ENCODE results near the gene MRPL10.

Gene MRPL10

DNA sequence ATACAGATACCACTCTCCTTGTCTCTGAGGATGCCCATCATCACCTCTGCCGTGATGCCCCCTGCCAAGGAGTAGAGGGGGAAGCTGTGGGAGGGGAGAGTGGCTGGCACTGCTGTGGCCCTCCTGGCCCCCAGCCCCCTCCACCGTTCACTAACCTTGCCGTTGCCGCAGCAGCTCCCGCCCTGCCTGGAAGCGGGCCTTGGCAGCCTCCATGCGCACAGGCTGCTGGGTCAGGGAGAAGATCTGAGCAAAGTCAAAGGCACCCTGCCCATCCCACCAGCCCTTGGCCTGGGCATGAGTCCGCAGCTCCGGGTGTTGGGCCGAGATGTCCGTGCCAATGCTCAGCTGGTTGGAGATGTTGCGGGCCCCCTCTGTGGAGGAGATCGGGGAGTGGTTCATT is 7.3 kb upstream of the MRPL10 start:
- no peak for DNase-seq

DNA sequence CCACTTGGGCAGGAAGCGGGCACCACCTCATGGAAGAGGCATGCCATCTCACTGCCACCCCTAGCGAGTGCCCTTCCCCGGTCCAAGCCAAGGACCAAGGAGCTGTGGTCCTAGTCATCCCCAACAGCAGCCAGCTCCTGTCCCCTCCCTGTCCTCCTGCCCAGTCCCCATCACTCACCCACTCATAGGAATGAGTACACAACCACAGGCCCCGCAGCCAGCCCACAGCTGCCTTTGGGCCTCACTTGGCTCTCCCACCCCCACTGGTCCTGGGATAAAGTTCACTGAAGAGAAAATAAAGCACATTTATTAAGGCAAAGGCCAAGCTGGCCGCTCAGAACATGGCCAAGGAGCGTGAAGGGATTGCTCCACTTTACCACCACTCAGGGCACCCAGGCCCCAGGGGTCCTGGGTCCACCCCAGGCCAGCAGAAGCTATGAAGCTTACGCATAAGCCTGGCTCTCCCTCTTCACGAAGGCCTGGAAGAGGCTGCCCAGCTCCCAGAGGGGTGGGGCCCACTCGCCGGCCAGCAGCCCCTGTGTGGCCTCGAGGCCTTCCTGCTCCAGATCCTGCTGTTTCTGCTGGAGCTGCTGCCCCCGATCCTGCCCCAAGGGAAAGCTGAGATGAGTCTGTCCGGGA is 6.2 kb upstream of the MRPL10 start:
- no peak for DNase-seq

DNA sequence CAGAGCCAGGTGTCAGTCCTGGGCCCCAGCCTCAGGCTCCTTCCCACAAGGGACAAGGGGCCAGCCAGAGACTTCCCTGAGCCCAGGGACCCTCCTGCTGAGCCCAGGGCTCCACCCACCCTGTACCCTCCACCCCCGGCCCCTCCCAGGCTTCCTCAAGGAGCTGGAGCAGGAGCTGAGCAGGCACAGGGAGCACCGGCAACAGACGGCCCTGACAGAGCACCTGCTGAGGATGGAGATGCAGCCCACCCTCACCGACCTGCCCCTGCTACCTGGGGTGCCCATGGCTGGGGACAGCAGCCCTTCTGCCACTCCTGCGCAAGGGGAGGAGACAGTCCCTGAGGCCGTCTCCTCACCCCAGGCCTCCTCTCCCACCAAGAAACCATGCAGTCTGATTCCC is 5.3 kb upstream of the MRPL10 start:
- DNase-seq, result no peak

DNA sequence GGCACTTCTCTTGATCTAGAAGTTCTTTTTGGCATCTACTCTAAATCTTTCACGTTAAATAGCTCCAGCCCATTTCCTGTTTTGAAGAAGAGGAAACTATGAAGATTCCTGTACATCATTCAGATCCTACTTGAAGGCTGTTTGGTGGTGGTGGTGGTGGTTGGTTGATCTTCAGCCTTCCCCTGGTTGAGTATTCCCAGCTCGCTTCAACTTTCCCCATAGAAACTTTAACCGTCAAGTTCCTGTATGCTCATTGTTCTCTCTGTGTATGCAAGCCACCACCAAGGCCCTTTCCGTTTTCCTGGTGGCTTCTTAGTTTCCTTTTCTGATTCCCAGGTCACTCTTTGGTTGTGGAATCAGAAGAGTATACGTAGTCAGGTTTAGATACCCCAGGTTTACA is 3.4 kb upstream of the MRPL10 start:
- DNase-seq, result no peak

DNA sequence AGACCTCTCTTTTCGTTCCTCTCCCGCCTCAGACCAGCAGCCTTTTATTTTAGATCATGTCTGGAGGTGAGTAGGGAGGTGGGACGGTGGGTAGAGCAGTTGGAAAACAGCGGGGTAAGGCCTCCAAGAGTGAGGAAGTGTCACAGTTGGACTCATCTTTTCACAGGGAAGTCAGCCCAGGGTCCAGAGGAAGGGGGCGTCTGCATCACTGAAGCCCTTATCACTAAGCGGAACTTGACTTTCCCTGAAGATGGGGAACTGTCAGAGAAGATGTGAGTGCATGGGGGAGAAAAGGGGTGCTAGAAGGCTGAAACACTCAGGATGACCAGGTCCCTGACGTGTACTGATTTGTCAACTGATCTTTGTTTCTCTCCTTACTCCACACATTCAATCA is 590 bp upstream of the MRPL10 start:
- DNase-seq, result no peak

DNA sequence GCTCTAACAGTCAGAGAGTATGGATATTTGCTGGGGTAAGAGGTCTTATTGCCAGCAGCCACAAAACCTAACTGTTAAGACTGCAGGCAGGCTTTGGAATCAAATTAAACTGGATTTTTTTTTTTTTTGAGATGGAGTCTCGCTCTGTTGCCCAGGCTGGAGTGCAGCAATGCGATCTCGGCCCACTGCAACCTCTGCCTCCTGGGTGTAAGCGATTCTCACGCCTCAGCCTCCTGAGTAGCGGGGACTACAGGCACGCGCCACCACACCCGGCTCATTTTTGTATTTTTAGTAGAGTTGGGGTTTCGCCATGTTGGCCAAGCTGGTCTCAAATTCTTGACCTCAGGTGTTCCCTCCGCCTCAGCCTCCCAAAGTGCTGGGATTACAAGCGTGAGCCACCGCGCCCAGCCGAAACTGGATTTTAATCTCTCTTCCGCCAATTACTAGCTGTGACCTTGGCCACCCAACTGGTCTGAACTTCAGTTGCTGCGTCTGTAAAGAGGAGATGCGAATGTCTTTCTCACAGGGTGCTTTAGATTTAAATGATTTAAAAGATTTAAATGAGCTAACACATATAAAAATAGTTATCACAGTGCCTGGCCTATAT is 842 bp downstream of the MRPL10 start:
- no peak for DNase-seq

DNA sequence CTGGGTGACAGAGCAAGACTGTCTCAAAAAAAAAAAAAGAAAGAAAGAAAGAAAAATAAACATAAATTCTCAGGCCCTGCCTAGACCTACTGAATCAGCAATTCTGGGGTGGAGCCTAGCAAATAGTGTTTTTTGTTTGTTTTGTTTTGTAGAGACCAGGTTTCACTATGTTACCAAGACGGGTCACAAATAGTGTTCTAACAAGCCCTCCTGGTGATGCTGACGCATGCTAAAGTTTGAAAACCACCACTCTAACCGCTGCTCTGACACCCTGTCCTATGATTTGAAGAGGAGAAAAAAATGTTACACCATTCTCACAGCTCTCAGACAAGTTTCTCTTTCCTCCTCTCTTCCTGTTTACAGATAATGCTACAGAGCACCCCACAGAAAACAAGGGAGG is 1.5 kb downstream of the MRPL10 start:
- DNase-seq, result no peak

DNA sequence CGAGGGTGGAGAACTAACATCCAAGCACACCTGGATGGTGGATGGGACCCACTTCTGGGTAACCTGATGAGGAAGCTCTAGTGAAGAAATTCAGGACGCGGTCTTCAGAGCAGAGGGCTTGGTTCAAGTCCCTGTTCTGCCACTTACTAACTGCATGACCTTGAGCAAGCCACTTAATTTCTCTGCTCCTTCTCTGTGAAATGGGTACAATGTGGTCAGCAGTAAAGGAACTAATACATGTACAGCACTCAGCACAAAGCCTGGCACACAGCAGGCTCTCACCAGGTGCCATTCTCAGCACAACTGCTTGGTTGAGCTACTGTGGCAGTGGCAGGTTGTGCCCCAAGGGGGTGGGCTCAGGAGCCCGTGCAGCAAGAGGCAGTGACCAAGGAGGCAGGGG is 7.8 kb downstream of the MRPL10 start:
- DNase-seq, result no peak

DNA sequence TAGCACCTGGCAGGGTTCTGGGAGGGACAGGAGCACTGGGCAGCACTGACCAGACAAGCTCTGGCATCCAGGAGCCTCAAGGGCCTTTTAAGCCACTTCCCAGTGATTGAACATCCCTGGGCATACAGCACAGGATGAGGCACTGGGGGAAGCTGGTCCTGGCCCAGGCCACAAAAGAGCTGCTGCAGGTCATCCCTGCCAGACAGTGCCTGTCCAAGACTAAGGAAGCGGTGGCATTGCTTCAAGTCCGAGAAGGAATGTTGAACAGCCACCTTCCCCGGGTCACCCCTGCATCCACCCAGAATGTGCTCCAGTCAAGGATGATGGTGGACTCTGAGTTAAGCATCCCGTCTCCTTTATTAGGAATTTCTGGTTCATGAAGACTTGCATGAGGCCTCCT is 8.6 kb downstream of the MRPL10 start:
- DNase-seq, result no peak

DNA sequence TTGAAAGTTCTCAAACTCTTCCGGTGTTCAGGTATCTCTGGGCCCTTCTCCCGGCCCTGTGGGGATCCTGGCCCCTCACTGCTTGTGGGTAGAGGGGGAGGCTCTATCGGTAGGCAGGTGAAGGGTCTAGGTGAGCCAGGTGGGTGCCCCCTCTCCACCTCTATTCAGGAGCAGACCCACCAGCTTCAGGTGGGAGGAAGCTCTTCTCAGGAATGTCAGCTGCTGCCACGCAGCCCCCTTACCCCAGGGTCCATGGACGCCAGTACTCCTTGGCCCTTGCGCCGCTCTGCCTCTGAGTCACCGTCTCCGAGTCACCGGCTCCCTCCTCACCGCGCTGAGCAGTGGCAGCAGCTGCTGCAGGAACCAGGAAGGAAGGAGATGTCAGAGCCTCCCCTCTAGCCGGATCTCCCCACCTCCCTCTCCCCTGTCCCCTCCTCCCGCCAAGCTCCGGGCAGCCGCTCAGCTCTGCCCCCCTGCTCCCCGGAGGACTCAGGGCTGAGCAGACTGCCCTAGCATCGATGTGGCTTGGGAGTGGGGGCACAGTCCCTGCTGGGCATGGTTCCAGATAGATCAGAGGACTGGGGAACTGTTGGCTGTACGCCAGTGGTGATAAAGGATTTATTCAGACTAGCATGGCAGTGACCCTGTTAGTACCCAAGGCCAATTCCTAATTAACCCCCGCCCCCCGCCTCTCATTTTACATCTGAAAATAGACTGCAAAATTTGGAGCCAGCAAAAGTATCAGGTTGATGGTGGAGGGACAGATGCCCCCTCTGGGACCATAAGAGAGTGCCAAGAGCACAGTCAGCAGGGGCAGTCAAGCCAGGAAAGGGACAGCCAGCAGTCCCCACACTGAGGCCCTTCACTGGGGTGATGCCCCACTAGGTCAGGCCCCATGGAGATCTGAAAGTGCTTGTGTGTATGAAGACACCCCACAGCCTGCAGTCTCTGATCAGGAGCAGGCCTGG is 9.6 kb downstream of the MRPL10 start, which contains the start of gene OSBPL7:
Gene OSBPL7, minus strand, starts transcription at position 371 of the 968 bp plus-strand sequence. CDS start 1,516 bp downstream, outside the sequence.
- peak; percentile 65 for DNase-seq

DNA sequence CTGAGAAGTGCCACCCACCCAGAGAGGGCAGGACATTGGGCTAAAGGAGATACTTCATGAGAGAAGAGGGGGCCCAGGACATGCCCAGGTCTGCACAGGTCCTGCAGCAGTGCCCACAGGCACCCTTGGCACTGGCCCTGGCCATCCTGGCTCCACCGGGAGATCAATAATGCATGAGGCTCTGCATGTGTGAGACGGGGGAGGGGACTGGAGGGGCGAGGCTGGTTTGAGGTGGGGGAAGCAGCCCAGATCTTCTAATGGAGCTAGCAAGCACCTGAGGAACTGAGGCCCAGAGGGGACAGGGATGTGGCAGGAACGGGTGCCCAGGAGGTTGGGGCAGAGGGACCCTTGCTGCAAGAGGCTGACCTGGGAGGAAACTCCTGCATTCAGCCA is 10.3 kb downstream of the MRPL10 start:
- DNase-seq, result no peak

DNA sequence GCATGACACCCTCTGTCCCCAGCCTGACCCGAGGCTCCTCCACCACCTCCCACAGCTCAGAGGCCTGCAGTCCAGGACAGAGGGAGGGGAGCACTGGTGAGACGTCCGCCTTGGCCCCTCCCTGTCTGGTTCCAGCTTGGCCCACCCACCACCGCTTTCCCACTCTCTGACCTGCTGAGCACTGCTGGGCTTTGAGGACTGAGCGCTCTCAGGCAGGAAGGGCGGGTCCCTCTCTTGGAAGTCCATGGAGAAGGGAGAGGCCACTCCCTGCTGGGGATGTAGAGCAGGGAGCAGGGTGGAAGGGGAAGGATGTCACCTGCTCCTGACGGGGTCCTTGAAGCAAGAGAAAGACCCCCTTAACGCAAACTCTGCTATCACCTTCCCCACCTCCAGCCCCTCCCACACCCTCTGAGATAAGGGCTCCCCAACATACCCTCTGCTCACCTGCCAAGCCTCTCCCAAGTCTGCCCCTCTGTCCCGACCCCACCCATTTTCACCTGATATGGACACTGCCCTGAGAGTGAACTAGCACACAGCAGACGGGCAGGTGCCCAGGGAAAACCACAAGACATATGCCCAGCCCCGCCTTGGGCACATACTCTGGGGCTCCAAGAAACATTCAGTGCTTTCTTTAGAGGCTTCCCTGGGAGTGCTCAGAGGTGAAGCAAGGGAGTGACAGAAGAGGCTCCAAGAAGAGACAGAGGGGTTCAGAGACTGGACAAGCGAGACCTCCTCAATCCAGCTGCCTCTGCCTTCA is 11.1 kb downstream of the MRPL10 start:
- DNase-seq, result no peak

DNA sequence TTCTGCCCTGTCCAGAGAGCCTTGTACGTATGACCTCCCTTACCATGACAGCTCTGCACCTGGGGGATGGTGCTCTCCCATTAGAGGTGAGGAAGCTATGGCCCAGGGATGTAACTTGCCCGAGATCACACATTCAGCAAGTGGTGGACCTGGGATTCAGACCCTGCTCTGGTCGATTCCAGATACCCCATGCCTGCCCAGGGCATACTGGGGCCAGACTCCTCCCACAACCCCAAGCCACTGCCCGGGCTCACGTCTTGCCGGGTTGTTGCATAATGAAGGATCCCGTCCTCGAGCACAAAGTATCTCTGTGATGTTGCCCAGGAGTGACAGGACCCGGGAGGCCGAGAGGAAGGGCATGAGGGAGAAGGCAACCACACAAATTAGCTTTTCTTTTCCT is 11.9 kb downstream of the MRPL10 start:
- DNase-seq, result no peak

DNA sequence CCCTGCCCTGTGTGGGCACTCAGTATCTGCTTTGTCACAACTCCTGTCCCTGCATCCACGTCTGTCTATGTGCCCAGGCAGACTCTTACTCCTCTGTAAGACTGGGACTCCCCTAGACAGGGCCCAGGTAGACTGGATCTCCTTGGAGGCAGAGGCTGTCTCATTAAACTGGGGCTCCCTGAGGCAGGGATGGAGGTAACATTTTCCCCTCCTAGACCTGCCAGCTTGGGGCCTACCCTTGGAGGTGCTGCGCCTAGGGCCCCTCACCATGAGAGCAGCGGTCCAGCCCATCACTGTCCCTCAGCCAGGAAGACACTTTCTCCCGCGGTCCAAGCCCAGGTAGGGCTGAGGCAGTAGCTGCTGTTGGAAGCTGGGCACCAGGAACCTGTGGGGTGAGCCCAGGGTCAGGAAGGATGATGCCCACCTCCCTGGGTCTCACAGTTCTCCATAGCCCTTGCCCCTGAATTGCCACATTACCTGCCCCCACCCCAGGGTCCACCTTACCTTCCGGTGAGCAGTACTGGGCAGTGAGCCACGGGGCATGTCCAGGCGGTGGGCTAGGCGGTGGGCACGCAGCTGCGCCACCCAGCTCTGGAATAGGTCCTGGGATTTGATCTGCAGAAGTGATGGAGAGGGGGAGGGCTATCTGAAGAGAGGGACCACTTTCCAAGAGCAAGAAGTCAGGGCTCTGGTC is 13.2 kb downstream of the MRPL10 start:
- no peak for DNase-seq

DNA sequence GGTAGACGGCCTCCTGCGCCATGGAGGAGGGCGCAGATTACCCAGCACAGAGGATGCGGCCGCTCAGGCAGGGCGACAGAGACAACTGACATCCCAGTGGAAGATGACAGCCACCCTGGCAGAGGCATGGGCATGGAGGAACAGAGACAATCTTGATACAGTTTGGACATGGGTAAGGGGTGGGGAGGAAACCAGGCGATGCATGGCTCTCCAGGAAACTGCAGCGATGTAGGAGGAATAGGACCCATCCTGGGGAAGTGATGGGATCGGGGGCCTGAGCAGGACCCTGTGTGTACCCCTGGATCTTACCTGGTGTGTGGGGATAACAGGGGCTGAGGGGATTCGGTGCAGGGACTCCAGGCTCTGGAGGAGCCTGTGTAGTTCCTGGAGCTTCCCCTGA is 14.4 kb downstream of the MRPL10 start:
- DNase-seq, result no peak

DNA sequence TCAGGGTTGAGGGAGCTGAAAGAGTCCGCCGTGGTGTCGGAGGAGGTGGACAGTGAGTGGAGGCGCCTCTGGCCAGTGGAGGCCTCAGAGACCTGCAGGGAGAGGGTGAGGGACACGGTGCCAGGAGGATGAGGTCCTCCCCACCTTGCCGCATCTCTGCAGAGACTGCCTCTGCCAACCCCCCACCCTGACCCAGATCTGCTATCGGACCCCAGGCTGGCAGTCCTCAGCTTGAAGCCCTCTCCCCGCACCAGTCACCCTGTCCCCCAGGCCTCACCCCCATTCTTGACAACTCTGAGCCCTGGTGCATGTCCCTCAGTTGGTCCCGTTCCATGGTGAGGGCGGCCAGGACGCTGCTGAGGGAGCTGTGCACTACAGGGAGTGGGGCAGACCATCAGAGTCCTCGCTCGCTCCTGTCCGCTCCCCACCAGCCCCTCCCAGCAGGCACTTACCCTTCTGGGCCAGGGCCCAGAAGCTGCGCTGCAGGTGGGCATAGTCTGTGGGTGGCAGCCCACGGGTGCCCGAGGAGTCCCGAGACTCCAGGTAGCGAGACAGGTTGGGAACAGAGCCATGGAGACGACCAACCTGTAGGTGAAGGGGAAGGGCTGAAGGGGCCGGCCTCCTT is 15.1 kb downstream of the MRPL10 start:
- DNase-seq, result no peak

DNA sequence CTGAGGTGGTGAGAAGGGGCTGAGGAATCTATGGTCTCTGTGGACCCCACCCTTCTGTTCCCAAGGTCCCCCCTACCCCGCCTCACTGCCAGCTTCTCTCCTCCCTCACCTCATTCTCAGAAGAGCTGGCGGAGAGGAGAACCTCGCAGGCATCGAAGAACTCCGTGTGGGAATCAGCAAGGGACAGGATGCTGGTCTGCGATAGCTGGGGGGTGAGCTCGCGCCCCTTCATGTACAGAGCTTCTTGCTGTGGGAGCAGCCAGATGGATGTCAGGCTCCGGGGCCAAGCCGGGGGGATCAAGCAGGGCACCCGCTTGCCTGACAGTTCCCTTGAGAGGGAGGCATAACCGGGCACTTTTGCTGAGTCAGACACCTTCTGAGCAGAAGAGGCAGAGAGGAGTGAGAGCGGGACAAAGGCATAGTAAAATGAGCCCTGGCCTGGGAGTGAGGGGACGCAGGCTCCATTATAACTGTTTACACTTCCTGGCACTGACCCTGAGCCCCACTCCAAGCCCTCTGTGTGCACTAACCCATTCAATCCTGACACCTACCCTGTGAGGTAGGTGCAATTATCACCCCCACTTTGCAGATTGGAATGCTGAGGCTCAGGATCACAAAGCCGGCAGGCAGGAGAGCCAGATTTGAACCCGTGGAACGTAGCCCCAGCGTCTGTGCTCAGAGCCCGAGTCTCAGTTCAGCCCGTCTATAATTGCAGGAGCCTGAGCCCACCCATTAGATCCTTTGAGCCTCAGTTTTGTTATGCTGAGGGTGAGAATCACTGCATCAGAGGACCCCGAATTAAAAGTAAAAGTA is 16.0 kb downstream of the MRPL10 start:
- no peak for DNase-seq

DNA sequence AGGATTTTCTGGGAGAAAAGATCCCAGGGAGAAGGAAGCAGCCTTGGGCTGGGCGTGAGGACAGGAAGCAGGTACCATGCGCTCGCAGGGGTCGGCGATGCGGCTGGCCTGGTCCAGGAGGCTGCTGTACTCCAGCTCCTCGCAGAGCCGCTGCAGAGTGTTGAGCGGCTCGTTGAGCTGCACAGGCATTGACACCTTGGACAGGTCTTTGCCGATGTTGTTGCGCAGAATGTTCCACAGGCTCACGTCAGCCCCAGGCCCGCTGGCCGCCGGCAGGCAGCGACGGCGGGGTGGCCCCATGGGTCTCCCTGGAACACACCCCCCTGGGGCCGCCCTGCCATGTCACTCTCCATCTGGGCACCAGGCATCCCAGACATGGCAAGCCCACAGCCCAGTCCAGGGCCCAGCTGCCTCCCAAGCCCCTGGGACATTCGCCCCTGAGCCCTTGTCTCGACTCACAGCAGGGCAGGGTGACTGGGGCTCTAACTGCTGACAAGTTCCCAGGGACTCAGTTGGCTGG is 17.8 kb downstream of the MRPL10 start:
- no peak for DNase-seq

DNA sequence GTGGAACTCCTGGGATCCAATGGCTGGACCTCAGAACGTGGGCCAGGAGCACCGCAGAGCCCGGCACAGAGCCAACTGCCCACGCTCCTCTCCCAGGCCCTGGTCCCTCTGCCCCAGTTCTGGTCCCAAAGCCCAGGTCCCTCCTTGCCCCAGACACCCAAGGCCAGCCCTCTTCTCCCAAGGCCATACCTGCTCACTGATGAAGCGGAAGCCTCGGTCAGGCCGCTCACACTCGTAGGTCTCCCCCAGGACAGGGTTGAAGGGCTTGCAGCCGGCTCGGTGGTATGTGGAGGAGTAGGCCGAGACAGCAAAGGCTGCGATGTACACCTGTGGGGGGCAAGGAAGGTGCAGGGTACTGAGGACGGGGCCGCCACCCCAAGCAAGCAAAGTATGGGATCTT is 18.3 kb downstream of the MRPL10 start:
- DNase-seq, result no peak

DNA sequence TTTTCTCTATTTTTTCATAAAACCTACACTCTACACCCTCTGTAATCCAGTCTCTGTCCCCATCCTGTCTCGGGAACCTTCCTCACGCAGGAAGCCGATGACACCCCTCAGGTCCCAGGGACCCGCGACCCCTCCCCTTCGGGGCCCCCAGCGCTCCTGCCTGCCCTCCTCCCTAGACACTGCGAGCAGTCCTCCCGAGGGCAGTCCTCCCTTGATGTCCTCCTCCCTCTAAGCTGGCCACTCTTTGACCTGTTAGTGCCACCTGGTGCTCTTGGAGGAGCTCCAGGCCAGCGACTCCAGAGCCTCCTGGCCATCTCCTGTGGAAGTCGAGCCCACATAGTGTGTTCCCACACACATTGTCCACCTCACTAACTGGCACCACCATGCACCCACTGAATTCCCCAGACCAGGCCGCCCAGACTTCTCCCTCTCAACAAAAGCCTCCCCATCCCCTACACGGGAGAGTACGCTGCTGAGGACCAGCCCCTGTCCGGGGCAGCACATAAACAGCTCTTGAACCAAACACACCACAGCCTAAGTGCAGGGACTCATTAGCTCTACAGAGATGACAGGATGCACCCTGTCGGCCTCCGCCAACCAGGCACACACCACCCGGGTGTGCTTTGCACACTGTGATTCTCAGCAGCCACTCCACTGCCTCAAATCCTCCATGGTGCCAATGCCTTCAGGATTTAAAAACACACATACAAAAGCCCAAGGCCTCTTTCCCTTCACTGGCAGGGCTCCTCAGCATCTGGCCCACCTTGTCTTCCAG is 19.0 kb downstream of the MRPL10 start:
- DNase-seq, result no peak

All from DMS 273 treated with DMSO at 0.1 percent for 48 hours (cell line).